Activated naive CD4-positive, alpha-beta T cell treated with anti-CD3 and anti-CD28 coated beads for 36 hours (primary cell): ENCODE results near the gene TEX53. TPM values are rescaled to one million over a fixed set of nuclear protein-coding genes. Genes with fewer than 3 reads are reported as not detected.
A peak's percentile ranks its signal among the peaks of the same experiment; 100 is the strongest.

Experiments
- CTCF ChIA-PET: fragments of 350-600 bp; sonication (Branson Sonifier 250); formaldehyde crosslinking; loops from one replicate; lab custom pipeline; 2021; ENCODE audit warnings: antibody characterized with exemption; lab: Charles Lee
- DNase-seq: peaks from one replicate; pipeline ENCODE4 v3.0.0-alpha.2; 2020
- H3K27ac Mint-ChIP-seq: one replicate; pipeline ENCODE4 v1.8.0; 2021; ENCODE audit warnings: mild to moderate bottlenecking, mixed read lengths
- H3K27me3 Mint-ChIP-seq: one replicate; pipeline ENCODE4 v1.8.0; 2021; ENCODE audit warnings: low read depth, mixed read lengths
- H3K36me3 Mint-ChIP-seq: one replicate; pipeline ENCODE4 v1.8.0; 2021; ENCODE audit warnings: low read depth, mixed read lengths
- H3K4me1 Mint-ChIP-seq: one replicate; pipeline ENCODE4 v1.8.0; 2021; ENCODE audit warnings: low read depth, mixed read lengths
- H3K4me3 Mint-ChIP-seq: one replicate; pipeline ENCODE4 v1.8.0; 2021; ENCODE audit warnings: mild to moderate bottlenecking, moderate library complexity, mixed read lengths
- H3K9me3 Mint-ChIP-seq: one replicate; pipeline ENCODE4 v1.8.0; 2021; ENCODE audit warnings: mixed read lengths
- intact Hi-C: fragments of 100-400 bp; cut with micrococcal nuclease; formaldehyde crosslinking; loops from one replicate; pipeline ENCODE4 v1.15.1; 2023
- total RNA-seq, 2 experiments: library from RNA; stranded (reverse); gene quantifications; one replicate each; pipeline ENCODE4 v1.2.3, GENCODE V29; 2021

The TEX53 gene
- total RNA-seq, 2 experiments from 2014 or later, result not detected

- CTCF ChIA-PET, result interaction anchor here (1.0 to 2.0 kb wide), 2 partner anchors 22 to 202 kb away, joined by 3 to 6 read pairs; no protein-coding TSS in a partner anchor
- H3K36me3 Mint-ChIP-seq, result peaks cover 26% of the 10 kb centered on the region
- H3K4me1 Mint-ChIP-seq, result peaks cover 63% of the 10 kb centered on the region
- DNase-seq, result no peak
- H3K27ac Mint-ChIP-seq, result peak overlapping the region; percentile 41
- intact Hi-C loops, result loop anchor here (5.0 kb wide), 1 partner anchor 127 kb away; no protein-coding TSS in a partner anchor
- H3K27me3 Mint-ChIP-seq, result no peaks in the 10 kb centered on the region
- H3K4me3 Mint-ChIP-seq, result no peak overlapping the region
- no peaks in the 10 kb centered on the region for H3K9me3 Mint-ChIP-seq
Measured at GRCh38 chr9:114614373-114614772, 43.2 kb downstream of the TEX53 start.

GRCh38 chr9:114613919-114614318 lies 43.7 kb downstream of the TEX53 start:
- Mint-ChIP-seq H3K27ac (peak overlapping the region; percentile 82), H3K4me1 (peaks cover 60% of the 10 kb centered on the region), H3K9me3 (no peaks in the 10 kb centered on the region), H3K4me3 (no peak overlapping the region), H3K27me3 (no peaks in the 10 kb centered on the region), H3K36me3 (peaks cover 22% of the 10 kb centered on the region)
- DNase-seq, result no peak
- intact Hi-C loops, result loop anchor here (2.0 to 5.0 kb wide), 2 partner anchors 127 to 265 kb away; no protein-coding TSS in a partner anchor
- CTCF ChIA-PET, result interaction anchor here (1.0 to 2.0 kb wide), 4 partner anchors 21 to 202 kb away, joined by 3 to 6 read pairs (median 4); no protein-coding TSS in a partner anchor

GRCh38 chr9:114613087-114613486 lies 44.5 kb downstream of the TEX53 start:
- Mint-ChIP-seq H3K4me3 (peak overlapping the region; percentile 79), H3K4me1 (peaks cover 57% of the 10 kb centered on the region), H3K36me3 (peaks cover 16% of the 10 kb centered on the region), H3K27me3 (no peaks in the 10 kb centered on the region), H3K9me3 (no peaks in the 10 kb centered on the region), H3K27ac (peak overlapping the region; percentile 82)
- intact Hi-C loops, result loop anchor here (2.0 to 5.0 kb wide), 2 partner anchors 126 to 264 kb away; no protein-coding TSS in a partner anchor
- CTCF ChIA-PET, result interaction anchor here (0.6 to 2.2 kb wide), 6 partner anchors 9 to 202 kb away, joined by 3 to 18 read pairs (median 3); no protein-coding TSS in a partner anchor
- peak; percentile 36 for DNase-seq

DNA sequence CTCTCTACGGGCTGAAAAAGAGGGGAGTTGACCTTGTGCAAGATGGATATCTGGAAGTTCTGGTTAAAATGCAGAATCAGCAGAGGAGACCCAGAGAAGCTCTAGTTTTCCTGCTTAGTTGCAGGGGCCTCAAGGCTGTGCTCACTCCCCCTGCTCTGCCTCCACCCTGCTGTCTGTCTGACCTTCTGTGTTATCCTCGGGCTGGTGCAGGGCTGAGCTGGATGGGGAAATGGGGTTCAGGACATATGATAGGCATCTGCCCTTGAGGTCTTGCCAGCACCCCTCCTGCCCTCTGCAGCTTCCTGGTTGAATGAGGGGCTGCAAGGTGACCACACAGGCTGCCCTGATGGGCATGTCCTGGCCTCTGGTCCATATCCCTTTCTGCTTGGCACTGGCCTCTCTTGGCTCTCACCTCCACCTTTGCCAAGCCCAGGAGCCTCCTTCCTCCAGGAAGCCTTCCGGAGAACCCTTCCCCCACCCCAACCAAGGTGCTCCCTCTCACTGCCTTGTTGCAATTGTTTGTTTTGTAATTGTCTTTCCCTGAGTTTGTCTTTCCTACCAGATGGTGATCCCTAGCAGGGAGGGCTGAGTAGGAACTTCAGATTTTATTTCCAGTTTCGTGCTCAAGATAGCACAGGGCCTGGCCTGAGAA lies 45.2 kb downstream of the TEX53 start:
- no peaks in the 10 kb centered on the region for H3K9me3 Mint-ChIP-seq
- CTCF ChIA-PET, result interaction anchor here (0.6 to 2.3 kb wide), 8 partner anchors 8 to 202 kb away, joined by 3 to 18 read pairs (median 3); no protein-coding TSS in a partner anchor
- H3K27me3 Mint-ChIP-seq, result no peaks in the 10 kb centered on the region
- peaks cover 16% of the 10 kb centered on the region for H3K36me3 Mint-ChIP-seq
- intact Hi-C loops, result loop anchor here (1.0 to 5.0 kb wide), 5 partner anchors 20 to 264 kb away; no protein-coding TSS in a partner anchor
- H3K4me1 Mint-ChIP-seq, result peaks cover 57% of the 10 kb centered on the region
- peak overlapping the region; percentile 79 for H3K4me3 Mint-ChIP-seq
- DNase-seq, result no peak
- peak overlapping the region; percentile 82 for H3K27ac Mint-ChIP-seq

DNA sequence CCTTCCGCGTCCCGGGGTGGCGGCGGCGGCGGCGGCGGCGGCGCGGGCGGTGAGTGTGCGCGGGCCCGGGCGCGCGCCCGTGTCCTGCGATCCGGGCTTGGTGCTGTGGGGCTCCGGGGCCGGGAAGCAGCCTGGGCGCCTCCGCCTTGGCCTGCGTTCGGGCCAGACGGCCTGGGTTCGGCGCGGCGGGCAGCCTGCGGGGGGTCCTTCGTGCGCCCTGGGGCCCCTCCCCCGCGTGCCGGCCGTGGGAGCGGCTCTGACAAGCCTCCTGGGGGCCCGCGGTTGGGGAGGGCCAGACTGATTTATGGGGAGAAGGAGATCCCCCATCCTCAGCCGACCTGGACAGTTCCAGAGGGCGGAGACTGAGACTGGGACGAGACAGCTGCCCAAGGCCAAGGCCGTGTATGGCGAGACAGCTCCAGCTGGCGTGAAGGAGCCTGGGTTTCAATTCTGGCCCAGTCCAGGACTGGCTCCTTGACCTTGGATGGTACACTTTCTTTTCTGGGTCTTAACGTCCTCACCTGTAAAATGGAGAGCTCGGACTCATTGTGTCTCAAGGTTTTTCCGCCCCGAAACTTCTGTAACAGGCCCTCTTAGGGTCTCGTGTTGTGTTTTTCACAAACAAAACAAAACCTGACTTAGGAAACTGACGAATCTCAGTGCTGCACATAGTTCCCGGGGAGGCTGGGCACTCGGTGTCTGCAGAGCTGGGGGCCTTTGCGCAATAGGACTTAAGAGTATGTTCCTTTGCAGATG lies 45.9 kb downstream of the TEX53 start:
- peaks cover 52% of the 10 kb centered on the region for H3K4me1 Mint-ChIP-seq
- peak overlapping the region; percentile 79 for H3K4me3 Mint-ChIP-seq
- H3K27ac Mint-ChIP-seq, result peak overlapping the region; percentile 82
- intact Hi-C loops, result loop anchor here (1.0 to 5.0 kb wide), 6 partner anchors 19 to 263 kb away; partner anchors contain the start of gene ATP6V1G1
- peaks cover 13% of the 10 kb centered on the region for H3K36me3 Mint-ChIP-seq
- no peaks in the 10 kb centered on the region for H3K9me3 Mint-ChIP-seq
- DNase-seq, result peak; percentile 37
- no peaks in the 10 kb centered on the region for H3K27me3 Mint-ChIP-seq
- CTCF ChIA-PET, result interaction anchor here (0.6 to 2.3 kb wide), 5 partner anchors 19 to 201 kb away, joined by 3 to 18 read pairs (median 3); no protein-coding TSS in a partner anchor

DNA sequence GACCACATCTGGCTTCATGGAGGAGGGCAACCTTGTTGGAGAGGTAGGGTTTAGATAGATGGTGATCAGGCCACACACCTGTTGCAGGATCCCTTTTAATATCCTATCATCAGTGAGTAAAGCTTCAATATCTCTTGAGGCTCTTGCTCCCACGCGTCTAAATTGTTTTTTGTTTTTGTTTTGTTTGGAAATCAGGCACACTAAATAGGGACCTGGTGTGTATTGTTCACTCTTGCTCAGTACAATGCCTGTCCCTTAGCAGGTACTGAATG lies 49.1 kb downstream of the TEX53 start:
- no peaks in the 10 kb centered on the region for H3K9me3 Mint-ChIP-seq
- H3K4me3 Mint-ChIP-seq, result no peak overlapping the region
- no peak overlapping the region for H3K27ac Mint-ChIP-seq
- DNase-seq, result no peak
- no peaks in the 10 kb centered on the region for H3K27me3 Mint-ChIP-seq
- CTCF ChIA-PET, result interaction anchor here (0.6 kb wide), 1 partner anchor 46 kb away, joined by 5 read pairs; no protein-coding TSS in a partner anchor
- H3K4me1 Mint-ChIP-seq, result peaks cover 28% of the 10 kb centered on the region
- intact Hi-C loops, result no loop called here
- peaks cover 5% of the 10 kb centered on the region for H3K36me3 Mint-ChIP-seq

DNA sequence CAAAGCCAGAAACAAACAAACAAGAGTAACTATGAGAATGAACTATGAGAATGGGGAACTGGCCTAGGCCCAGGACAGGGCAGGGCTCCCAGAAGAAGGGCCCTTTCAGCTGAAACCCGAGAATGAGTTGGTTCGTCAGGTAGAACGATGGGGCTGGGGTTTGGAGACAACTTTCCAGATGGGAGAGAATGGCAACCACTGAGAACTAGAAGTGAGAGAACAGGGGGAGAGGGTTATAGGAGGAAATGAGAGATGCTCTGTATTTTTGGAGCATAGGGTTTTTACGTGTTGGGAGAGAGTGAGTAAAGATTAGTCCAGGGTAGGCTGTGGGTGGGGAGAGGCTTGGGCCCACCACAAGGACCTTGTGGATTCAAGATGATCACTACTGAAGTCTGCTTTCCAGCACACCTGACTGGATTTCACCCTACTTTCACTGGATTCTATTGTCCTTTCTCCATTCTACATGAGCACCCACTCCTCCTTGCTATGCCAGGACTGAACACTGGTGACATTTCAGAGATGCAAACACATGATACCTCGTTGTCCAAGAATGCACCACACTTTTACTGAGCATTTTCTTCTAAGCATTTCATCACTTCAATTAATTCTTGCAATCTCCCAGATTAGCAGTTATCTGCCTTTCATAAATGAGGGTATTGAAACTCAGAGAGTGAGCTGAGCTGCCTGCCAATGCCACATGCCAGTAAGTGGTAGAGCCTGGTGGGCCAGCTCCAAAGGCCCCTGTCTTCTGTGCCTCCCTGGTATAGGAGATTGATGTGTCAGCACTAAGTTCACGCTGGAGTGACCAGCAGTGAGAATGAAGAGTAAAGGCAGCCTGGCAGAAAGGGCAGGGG lies 49.7 kb downstream of the TEX53 start:
- CTCF ChIA-PET, result interaction anchor here (0.6 to 3.6 kb wide), 2 partner anchors 15 to 45 kb away, joined by 5 to 17 read pairs; no protein-coding TSS in a partner anchor
- H3K4me1 Mint-ChIP-seq, result peaks cover 23% of the 10 kb centered on the region
- H3K27me3 Mint-ChIP-seq, result no peaks in the 10 kb centered on the region
- H3K27ac Mint-ChIP-seq, result no peak overlapping the region
- DNase-seq, result no peak
- no peaks in the 10 kb centered on the region for H3K9me3 Mint-ChIP-seq
- intact Hi-C loops, result no loop called here
- H3K4me3 Mint-ChIP-seq, result no peak overlapping the region
- peaks cover 5% of the 10 kb centered on the region for H3K36me3 Mint-ChIP-seq

GRCh38 chr9:114606597-114607207 lies 50.9 kb downstream of the TEX53 start:
- Mint-ChIP-seq H3K4me1 (peaks cover 14% of the 10 kb centered on the region), H3K9me3 (peaks cover 3% of the 10 kb centered on the region), H3K36me3 (peaks cover 11% of the 10 kb centered on the region), H3K4me3 (no peak overlapping the region), H3K27ac (no peak overlapping the region), H3K27me3 (no peaks in the 10 kb centered on the region)
- no peak for DNase-seq
- intact Hi-C loops, result no loop called here
- CTCF ChIA-PET, result interaction anchor here (0.7 to 3.6 kb wide), 3 partner anchors 14 to 176 kb away, joined by 3 to 17 read pairs (median 3); no protein-coding TSS in a partner anchor

Other genes starting within 250 kb of the TEX53 start
- gene WHRN, start 152.3 kb downstream of the TEX53 start, total RNA-seq, result 1 to 10 TPM; 1.9 to 2.1 TPM
- 10 to 100 TPM; 26.7 to 28.8 TPM for gene ATP6V1G1, start 70.0 kb downstream of the TEX53 start, total RNA-seq
- gene TMEM268, start 46.5 kb downstream of the TEX53 start, total RNA-seq, result 10 to 100 TPM; 23.6 to 24.1 TPM
- gene TEX48, start 24.4 kb upstream of the TEX53 start, total RNA-seq, result not detected
- under 1 TPM; 0.62 to 0.74 TPM for gene TNFSF15, start 148.2 kb upstream of the TEX53 start, total RNA-seq